ENCODE measurements around the gene CD1C. TPM values are rescaled to one million over a fixed set of nuclear protein-coding genes. Genes with fewer than 3 reads are reported as not detected.

The CD1C gene
- total RNA-seq (2021; fragmentation: NEBNext Ultra II Directional; extraction: Animal tissue kit (Norgen Biotek cat#: 25700)) (0.27 and 0.35 TPM in 2 replicates), polyA plus RNA-seq (2011; rRNA removed) (0.06 TPM in 2 replicates), polyA minus RNA-seq (2011; rRNA and poly(A)+ RNA removed) (not detected in 2 replicates)
- 0.10 TPM for polyA plus RNA-seq (2011; cell fraction: cytosol; rRNA removed)
- polyA plus RNA-seq (2011; cell fraction: nucleus; rRNA removed) = not detected
- polyA plus RNA-seq (2012, experiment 1 of 2) = 0.16 TPM in 1 of 4 replicates, not detected in the others
- polyA plus RNA-seq (2012, experiment 2 of 2) = not detected
- 0.22 TPM for polyA plus RNA-seq (2013, experiment 1 of 2)
- 0.40 TPM for polyA plus RNA-seq (2013, experiment 2 of 2)
- not detected for polyA minus RNA-seq (2011; cell fraction: cytosol; rRNA and poly(A)+ RNA removed)
- polyA minus RNA-seq (2011; cell fraction: nucleus; rRNA and poly(A)+ RNA removed) = not detected
- long read RNA-seq, experiment 1 = 0 reads
- long read RNA-seq, experiment 2 = 0 reads

DNA sequence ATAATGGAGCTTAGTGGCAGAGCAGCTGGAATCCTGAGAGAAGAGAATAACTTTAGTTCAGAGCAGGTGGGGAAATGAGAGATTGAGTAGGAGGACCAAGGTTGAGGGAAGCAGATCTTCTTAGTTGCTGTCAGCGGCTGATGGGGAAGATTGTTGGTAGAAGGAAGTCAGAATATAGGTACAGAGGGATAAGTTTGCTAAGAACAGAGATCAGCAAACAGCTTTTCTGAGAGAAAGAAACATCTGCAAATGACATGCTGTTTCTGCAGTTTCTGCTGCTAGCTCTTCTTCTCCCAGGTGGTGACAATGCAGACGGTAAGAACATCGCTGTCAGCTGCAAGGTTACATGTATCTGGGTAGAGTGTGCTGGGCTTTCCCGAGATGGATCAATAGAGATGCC is at the start of gene CD1C:
Gene CD1C (plus strand): TSS at position 113 of the 400 bp plus-strand sequence. CDS start 142 bp downstream, at position 255.
- no peak within 1 kb of the TSS for H3K23ac ChIP-seq (ENCODE audit: insufficient read length)
- H3K18ac ChIP-seq (ENCODE audit: extremely low read depth, low read length) = no peak within 1 kb of the TSS
- H3K4me2 ChIP-seq (ENCODE audit: insufficient read depth in 1 of 2, low read depth in 2 of 2, low read length in 2 of 2) = no peak within 1 kb of the TSS
- H3K14ac ChIP-seq (ENCODE audit: insufficient read length) = no peak within 1 kb of the TSS
- H3K79me2 ChIP-seq (ENCODE audit: control insufficient read depth in 1 of 2, insufficient read depth in 2 of 2, low read length in 2 of 2) = no peaks in the 10 kb centered on the region
- H2AK5ac ChIP-seq (ENCODE audit: low read depth, low read length) = no peak within 1 kb of the TSS
- H4K8ac ChIP-seq (ENCODE audit: extremely low read depth, insufficient read depth, low read length) = no peak within 1 kb of the TSS
- no peaks in the 10 kb centered on the region for H3K79me1 ChIP-seq (ENCODE audit: low read depth, low read length)
- H2BK12ac ChIP-seq (ENCODE audit: low read depth, low read length) = no peak within 1 kb of the TSS
- no peak for DNase-seq (ENCODE audit: low read depth in 1 of 2, low spot score in 2 of 2)
- H3K9ac ChIP-seq (replicated peaks in 1 of 4; ENCODE audit: extremely low read depth in 1 of 4, low read depth in 3 of 4, low read length in 3 of 4) = no peak within 1 kb of the TSS
- no peak within 1 kb of the TSS for H3K56ac ChIP-seq (replicated peaks; ENCODE audit: insufficient read length, low read depth, low read length)
- no peaks in the 10 kb centered on the region; the same call in 1 of the 2 replicates for H3K23me2 ChIP-seq (ENCODE audit: low read depth, low read length)
- H4K91ac ChIP-seq (replicated peaks; ENCODE audit: insufficient read length, low read length) = no peak within 1 kb of the TSS
- ChIA-PET CTCF (ENCODE audit: partially characterized antibody) (interaction anchor here (1.2 kb wide), 1 partner anchor 86 kb away, joined by 4 read pairs; no protein-coding TSS in a partner anchor), POLR2A (ENCODE audit: partially characterized antibody) (no interaction called here)
- FAIRE-seq = no peak
- no peak within 1 kb of the TSS for H3K4ac ChIP-seq (replicated peaks; ENCODE audit: insufficient read length, low read depth, low read length)
- H3K4me1 ChIP-seq (replicated peaks in 1 of 4; ENCODE audit: control insufficient read depth in 3 of 4, insufficient read depth in 4 of 4, low read length in 3 of 4) = peaks cover 0 to 5% (median 0%) of the 10 kb centered on the region in 4 experiments; a peak in 1 of 7 replicates
- TF ChIP-seq EP300 (IDR thresholded peaks at IDR 0.05; ENCODE audit: borderline replicate concordance in 1 of 2, low read depth in 2 of 2, low read length in 2 of 2) = no peak
- TF ChIP-seq, protein P1, sequence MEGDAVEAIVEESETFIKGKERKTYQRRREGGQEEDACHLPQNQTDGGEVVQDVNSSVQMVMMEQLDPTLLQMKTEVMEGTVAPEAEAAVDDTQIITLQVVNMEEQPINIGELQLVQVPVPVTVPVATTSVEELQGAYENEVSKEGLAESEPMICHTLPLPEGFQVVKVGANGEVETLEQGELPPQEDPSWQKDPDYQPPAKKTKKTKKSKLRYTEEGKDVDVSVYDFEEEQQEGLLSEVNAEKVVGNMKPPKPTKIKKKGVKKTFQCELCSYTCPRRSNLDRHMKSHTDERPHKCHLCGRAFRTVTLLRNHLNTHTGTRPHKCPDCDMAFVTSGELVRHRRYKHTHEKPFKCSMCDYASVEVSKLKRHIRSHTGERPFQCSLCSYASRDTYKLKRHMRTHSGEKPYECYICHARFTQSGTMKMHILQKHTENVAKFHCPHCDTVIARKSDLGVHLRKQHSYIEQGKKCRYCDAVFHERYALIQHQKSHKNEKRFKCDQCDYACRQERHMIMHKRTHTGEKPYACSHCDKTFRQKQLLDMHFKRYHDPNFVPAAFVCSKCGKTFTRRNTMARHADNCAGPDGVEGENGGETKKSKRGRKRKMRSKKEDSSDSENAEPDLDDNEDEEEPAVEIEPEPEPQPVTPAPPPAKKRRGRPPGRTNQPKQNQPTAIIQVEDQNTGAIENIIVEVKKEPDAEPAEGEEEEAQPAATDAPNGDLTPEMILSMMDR (IDR thresholded peaks at IDR 0.05; ENCODE audit: control extremely low read depth in 1 of 3, insufficient read depth in 1 of 3, low read depth in 1 of 3, low read length in 3 of 3) = no peak
- H4K5ac ChIP-seq (ENCODE audit: insufficient read length, low read depth, low read length) = no peak within 1 kb of the TSS
- H3K4me3 ChIP-seq (ENCODE audit: extremely low read depth in 1 of 4, insufficient read depth in 2 of 4, low read depth in 3 of 4, low read length in 4 of 4) = no peak within 1 kb of the TSS
- H2BK20ac ChIP-seq (ENCODE audit: low read length) = no peak within 1 kb of the TSS
- 89% methylated on average over 4 of the region's 4 CpGs; no CpG with 5 or more reads in 1 of the 2 experiments for WGBS, 2 experiments (ENCODE audit: extremely low coverage in 1 of 2, insufficient coverage in 1 of 2, insufficient read length in 1 of 2, insufficient replicate concordance in 2 of 2, low coverage in 1 of 2, low lambda C conversion rate in 2 of 2, missing lambda C conversion rate in 1 of 2)
- H3K27ac ChIP-seq (ENCODE audit: low read depth, low read length) = no peak within 1 kb of the TSS
- no peaks in the 10 kb centered on the region for H3K36me3 ChIP-seq (ENCODE audit: control insufficient read depth in 2 of 4, insufficient read depth in 4 of 4, low read length in 3 of 4)
- H2BK15ac ChIP-seq (ENCODE audit: low read length) = no peak within 1 kb of the TSS
- H3K9me3 ChIP-seq (ENCODE audit: insufficient read depth in 2 of 2, low read depth in 1 of 2, low read length in 1 of 2) = no peaks in the 10 kb centered on the region
- no peaks in the 10 kb centered on the region for H4K20me1 ChIP-seq (replicated peaks in 1 of 2; ENCODE audit: control insufficient read depth in 1 of 2, insufficient read depth in 2 of 2, low read length in 2 of 2)
- no peaks in the 10 kb centered on the region for H3K27me3 ChIP-seq (replicated peaks in 1 of 4; ENCODE audit: control insufficient read depth in 3 of 4, extremely low read depth in 1 of 4, insufficient read depth in 3 of 4, low read length in 3 of 4)
- no peak within 1 kb of the TSS for H2BK120ac ChIP-seq (replicated peaks; ENCODE audit: low read depth, low read length)
- H2AFZ ChIP-seq (ENCODE audit: low read length) = peak within 1 kb of the TSS; percentile 71; the same call in 1 of the 2 replicates
- no peak within 1 kb of the TSS for H2BK5ac ChIP-seq (ENCODE audit: low read depth, low read length)
